T-helper 1 cell treated with Interleukin-12 subunit alpha and Interleukin-12 subunit beta and Interleukin-4 antibody, amounts not matched to agents 30 μg/mL and 1 μg/mL, for 36 hours (primary cell): ENCODE results near the gene INSL3.

ENCODE experiments used
- H3K27ac Mint-ChIP-seq: one replicate; pipeline ENCODE4 v1.8.0; 2021; ENCODE audit warnings: mild to moderate bottlenecking, mixed read lengths
- H3K27me3 Mint-ChIP-seq: one replicate; pipeline ENCODE4 v1.8.0; 2021; ENCODE audit warnings: low read depth, mixed read lengths
- H3K36me3 Mint-ChIP-seq: one replicate; pipeline ENCODE4 v1.8.0; 2021; ENCODE audit warnings: low read depth, mixed read lengths
- H3K4me1 Mint-ChIP-seq: one replicate; pipeline ENCODE4 v1.8.0; 2021; ENCODE audit warnings: low read depth, mixed read lengths
- H3K4me3 Mint-ChIP-seq: one replicate; pipeline ENCODE4 v1.8.0; 2021; ENCODE audit warnings: mild to moderate bottlenecking, moderate library complexity, mixed read lengths
- H3K9me3 Mint-ChIP-seq: one replicate; pipeline ENCODE4 v1.8.0; 2021; ENCODE audit warnings: mixed read lengths

The INSL3 gene

DNA sequence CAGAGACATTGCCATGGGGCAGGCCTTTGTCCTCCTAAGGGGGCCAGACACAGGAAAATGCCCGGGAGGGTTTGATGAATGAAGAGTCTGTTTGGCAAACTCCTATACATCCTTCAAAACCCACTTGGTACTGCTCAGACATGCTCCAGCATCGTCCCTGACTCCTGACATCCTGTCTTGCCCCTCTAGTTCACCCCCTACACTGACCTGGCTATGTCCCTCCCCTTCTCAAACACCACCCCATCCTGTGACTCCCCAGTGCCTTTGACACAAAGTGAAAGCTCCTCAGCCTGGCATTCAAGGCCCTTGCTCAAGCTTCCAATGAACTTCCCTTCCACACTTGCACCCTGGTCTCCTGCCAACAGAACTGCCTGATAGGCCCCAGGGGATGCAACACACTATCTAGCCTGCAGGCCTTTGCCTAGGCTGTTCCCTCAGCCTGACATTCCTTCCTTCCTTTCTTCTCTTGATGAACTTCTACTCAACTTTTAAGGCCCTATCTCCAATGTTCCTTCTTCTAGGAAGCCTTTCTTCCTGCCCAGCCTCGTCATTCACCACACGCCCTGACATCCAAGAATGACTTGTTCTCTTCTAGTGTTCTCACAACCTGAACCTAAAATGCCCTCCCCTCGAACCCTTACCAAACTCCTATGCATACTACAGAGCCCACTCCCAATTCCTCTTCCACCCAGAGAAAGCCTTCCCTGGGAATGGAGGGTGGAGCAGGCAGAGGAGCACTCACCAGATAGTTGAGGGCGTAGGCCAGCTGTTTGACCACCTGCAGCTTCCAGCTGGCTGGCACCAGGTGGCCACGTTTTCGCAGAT is 14.1 kb upstream of the INSL3 start:
- H3K27me3 Mint-ChIP-seq: no peaks in the 10 kb centered on the region
- H3K9me3 Mint-ChIP-seq: no peaks in the 10 kb centered on the region
- H3K4me1 Mint-ChIP-seq: peaks cover 20% of the 10 kb centered on the region
- peak overlapping the region; percentile 32 for H3K27ac Mint-ChIP-seq
- no peak overlapping the region for H3K4me3 Mint-ChIP-seq
- peaks cover 71% of the 10 kb centered on the region for H3K36me3 Mint-ChIP-seq

GRCh38 chr19:17834350-17835181 is 13.2 kb upstream of the INSL3 start:
- Mint-ChIP-seq H3K4me1 (peaks cover 22% of the 10 kb centered on the region), H3K4me3 (no peak overlapping the region), H3K36me3 (peaks cover 73% of the 10 kb centered on the region), H3K9me3 (no peaks in the 10 kb centered on the region), H3K27me3 (no peaks in the 10 kb centered on the region), H3K27ac (no peak overlapping the region)

GRCh38 chr19:17832443-17833208 is 11.3 kb upstream of the INSL3 start:
- no peaks in the 10 kb centered on the region for H3K27me3 Mint-ChIP-seq
- H3K27ac Mint-ChIP-seq: no peak overlapping the region
- H3K36me3 Mint-ChIP-seq: peaks cover 64% of the 10 kb centered on the region
- no peak overlapping the region for H3K4me3 Mint-ChIP-seq
- H3K4me1 Mint-ChIP-seq: peaks cover 23% of the 10 kb centered on the region
- no peaks in the 10 kb centered on the region for H3K9me3 Mint-ChIP-seq

- no peaks in the 10 kb centered on the region for H3K27me3 Mint-ChIP-seq
- peaks cover 20% of the 10 kb centered on the region for H3K4me1 Mint-ChIP-seq
- H3K9me3 Mint-ChIP-seq: no peaks in the 10 kb centered on the region
- peaks cover 61% of the 10 kb centered on the region for H3K36me3 Mint-ChIP-seq
- no peak overlapping the region for H3K4me3 Mint-ChIP-seq
- no peak overlapping the region for H3K27ac Mint-ChIP-seq
Measured at GRCh38 chr19:17831419-17831888, 10.1 kb upstream of the INSL3 start.

DNA sequence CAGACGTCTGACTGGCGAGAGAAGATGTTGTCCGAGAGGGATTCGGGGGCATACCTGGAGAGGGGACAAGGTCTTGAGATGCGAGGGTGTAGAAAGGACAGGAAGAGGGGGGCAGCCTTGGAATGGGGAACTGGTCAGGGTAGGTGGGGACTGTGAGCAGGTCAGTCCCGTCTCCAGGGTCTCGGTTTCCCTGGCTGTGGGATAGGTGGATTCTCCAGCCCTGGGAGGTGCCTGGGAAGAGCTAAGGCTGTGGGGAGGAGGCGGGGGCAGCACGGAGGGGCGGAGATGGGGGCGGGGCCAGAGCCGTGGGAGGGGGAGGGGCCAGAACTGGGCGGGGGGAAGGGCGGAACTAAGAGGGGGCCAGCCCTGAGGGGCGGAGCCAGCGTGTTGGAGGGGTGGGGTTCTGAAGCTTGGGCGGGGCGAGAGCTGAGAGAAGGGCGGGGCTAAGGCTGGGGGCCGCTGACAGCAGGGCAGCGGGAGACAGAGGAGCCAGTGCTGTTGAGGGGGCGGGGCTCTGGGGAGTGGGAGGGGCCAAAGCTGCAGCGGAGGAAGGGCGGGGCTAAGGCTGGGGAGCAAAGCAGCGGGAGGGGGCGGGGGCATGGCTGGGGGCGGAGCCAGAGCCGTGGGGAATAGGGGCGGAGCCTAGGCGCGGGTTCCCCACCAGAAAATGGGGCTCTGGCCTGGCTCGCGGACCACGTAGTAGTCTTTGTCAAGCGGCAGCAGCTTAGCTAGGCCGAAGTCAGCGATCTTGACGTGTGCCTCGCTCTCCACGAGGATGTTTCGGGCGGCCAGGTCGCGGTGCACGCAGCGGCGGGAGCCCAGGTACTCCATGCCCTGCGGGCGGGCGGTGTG is 9.5 kb upstream of the INSL3 start:
- Mint-ChIP-seq H3K27me3 (no peaks in the 10 kb centered on the region), H3K4me1 (peaks cover 19% of the 10 kb centered on the region), H3K9me3 (no peaks in the 10 kb centered on the region), H3K27ac (peak overlapping the region; percentile 36), H3K4me3 (no peak overlapping the region), H3K36me3 (peaks cover 58% of the 10 kb centered on the region)

- H3K4me1 Mint-ChIP-seq: peaks cover 14% of the 10 kb centered on the region
- H3K27me3 Mint-ChIP-seq: no peaks in the 10 kb centered on the region
- H3K4me3 Mint-ChIP-seq: no peak overlapping the region
- H3K36me3 Mint-ChIP-seq: peaks cover 53% of the 10 kb centered on the region
- H3K27ac Mint-ChIP-seq: peak overlapping the region; percentile 36
- no peaks in the 10 kb centered on the region for H3K9me3 Mint-ChIP-seq
Measured at GRCh38 chr19:17829855-17830566, 8.7 kb upstream of the INSL3 start.

- H3K4me3 Mint-ChIP-seq: no peak overlapping the region
- no peak overlapping the region for H3K27ac Mint-ChIP-seq
- peaks cover 7% of the 10 kb centered on the region for H3K4me1 Mint-ChIP-seq
- no peaks in the 10 kb centered on the region for H3K9me3 Mint-ChIP-seq
- peaks cover 37% of the 10 kb centered on the region for H3K36me3 Mint-ChIP-seq
- no peaks in the 10 kb centered on the region for H3K27me3 Mint-ChIP-seq
Measured at GRCh38 chr19:17826508-17827056, 5.3 kb upstream of the INSL3 start.

DNA sequence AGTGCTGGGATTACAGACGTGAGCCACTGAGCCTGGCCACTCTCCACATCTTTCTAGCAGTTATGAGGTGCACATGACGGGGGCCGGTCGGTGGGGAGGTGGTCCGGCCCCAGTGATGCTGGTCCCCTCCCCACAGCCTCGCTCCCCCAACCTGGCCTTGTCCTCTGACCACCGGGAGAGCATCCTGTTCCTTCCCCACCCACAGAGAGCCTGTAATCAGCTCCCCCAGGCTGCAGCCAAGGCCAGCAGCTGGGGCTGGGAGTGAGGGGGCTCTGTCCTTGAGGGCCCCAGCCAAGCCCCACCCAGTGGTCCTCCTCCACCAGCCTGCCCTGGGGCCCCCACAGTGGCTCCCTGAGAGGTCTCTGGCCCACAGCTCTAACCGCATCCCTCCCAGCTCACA is 3.0 kb upstream of the INSL3 start:
- Mint-ChIP-seq H3K9me3 (no peaks in the 10 kb centered on the region), H3K36me3 (peaks cover 22% of the 10 kb centered on the region), H3K4me1 (peaks cover 4% of the 10 kb centered on the region), H3K27ac (no peak overlapping the region), H3K4me3 (no peak overlapping the region), H3K27me3 (no peaks in the 10 kb centered on the region)

DNA sequence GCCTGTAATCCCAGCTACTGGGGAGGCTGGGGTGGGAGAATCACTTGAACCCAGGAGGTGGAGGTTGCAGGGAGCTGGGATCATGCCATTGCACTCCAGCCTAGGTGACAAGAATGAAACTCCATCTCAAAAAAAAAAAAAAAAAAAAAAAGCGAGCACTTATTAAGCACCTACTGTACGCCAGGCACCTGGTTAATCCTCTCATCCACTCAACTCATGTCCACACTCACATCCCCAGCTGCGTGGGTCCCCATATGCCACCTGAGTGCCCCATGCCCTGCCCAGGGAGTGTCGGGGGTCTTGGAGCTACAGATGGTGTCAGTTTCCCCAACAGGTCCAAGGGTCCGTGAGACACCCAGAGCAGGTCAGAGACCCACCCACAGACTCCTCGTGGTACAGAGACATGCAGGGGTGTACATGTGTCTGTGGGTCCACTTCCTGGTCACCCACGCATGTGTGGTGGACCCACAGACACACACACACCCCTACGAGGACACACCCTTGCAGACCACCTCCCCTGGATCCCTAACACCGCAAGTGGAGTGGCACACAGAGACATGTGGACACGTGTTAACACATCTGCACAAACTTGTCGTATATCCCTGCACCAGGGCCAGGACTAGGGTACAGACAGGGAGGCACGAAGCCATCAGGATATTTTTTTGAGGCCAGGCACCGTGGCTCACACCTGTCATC is 3.5 kb downstream of the INSL3 start:
- Mint-ChIP-seq H3K9me3 (no peaks in the 10 kb centered on the region), H3K36me3 (peaks cover 5% of the 10 kb centered on the region), H3K4me1 (no peaks in the 10 kb centered on the region), H3K27me3 (no peaks in the 10 kb centered on the region), H3K4me3 (no peak overlapping the region), H3K27ac (no peak overlapping the region)

- Mint-ChIP-seq H3K9me3 (no peaks in the 10 kb centered on the region), H3K36me3 (peaks cover 5% of the 10 kb centered on the region), H3K4me3 (no peak overlapping the region), H3K4me1 (peaks cover 3% of the 10 kb centered on the region), H3K27ac (no peak overlapping the region), H3K27me3 (peaks cover 9% of the 10 kb centered on the region)
Measured at GRCh38 chr19:17812099-17812498, 9.2 kb downstream of the INSL3 start.

GRCh38 chr19:17811681-17812080 is 9.6 kb downstream of the INSL3 start:
- Mint-ChIP-seq H3K4me3 (no peak overlapping the region), H3K36me3 (peaks cover 5% of the 10 kb centered on the region), H3K9me3 (no peaks in the 10 kb centered on the region), H3K27ac (no peak overlapping the region), H3K27me3 (peaks cover 9% of the 10 kb centered on the region), H3K4me1 (peaks cover 3% of the 10 kb centered on the region)

GRCh38 chr19:17811103-17811502 is 10.2 kb downstream of the INSL3 start:
- H3K27me3 Mint-ChIP-seq: peaks cover 9% of the 10 kb centered on the region
- H3K36me3 Mint-ChIP-seq: peaks cover under 1% of the 10 kb centered on the region
- no peaks in the 10 kb centered on the region for H3K9me3 Mint-ChIP-seq

More at GRCh38 chr19:17811103-17811502, 10.2 kb downstream of the INSL3 start:
- H3K4me3 Mint-ChIP-seq: no peak overlapping the region
- H3K27ac Mint-ChIP-seq: no peak overlapping the region
- H3K4me1 Mint-ChIP-seq: peaks cover 4% of the 10 kb centered on the region
